Suprapubic skin (tissue), 3 donors: ENCODE data around the gene MSMP.

Experiments
- CTCF ChIP-seq, 2 donors: fragments of 200-600 bp in 1 of 2; fragments of 450-650 bp in 1 of 2; sonication (generic) in 1 of 2; IDR thresholded peaks; one replicate each; pipeline ENCODE4 v1.5.1; 2016 to 2019; ENCODE audit warnings: antibody characterized with exemption in 2 of 2, mild to moderate bottlenecking in 1 of 2, moderate library complexity in 1 of 2
- POLR2AphosphoS5 ChIP-seq, 3 donors: sonication (generic); formaldehyde crosslinking; IDR thresholded peaks; one replicate each; pipeline ENCODE4 v1.6.1; 2017; ENCODE audit warnings: antibody characterized with exemption in 3 of 3

DNA sequence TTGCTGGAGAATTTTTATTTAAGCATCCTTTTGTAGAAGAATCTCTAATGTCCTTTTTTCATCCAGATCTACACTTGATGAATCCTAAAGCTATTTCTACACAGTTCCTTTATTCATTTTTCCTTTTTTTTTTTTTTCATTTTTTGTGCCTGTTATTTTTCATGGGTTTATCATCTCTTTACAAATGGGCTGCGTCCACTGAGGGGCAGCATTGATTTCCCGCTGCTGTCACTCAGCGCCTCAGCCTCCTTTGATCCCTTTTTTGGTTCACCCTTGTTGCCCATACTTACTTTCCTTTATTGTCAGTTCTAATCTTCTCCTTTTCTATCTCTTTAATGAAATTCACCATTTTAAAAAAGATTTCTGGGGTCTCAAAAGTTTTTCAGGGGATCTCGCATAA is 5.7 kb upstream of the MSMP start:
- TF ChIP-seq CTCF (IDR thresholded peaks at IDR 0.05) (no peak), POLR2AphosphoS5 (IDR thresholded peaks at IDR 0.05) (no peak)
